HT-29 (cell line): ENCODE results near the gene MTERF1. TPM values are rescaled to one million over a fixed set of nuclear protein-coding genes. Genes with fewer than 3 reads are reported as not detected.
A peak's percentile ranks its signal among the peaks of the same experiment; 100 is the strongest.
"Not testable (repeated sequence)": the region's sequence is repeated elsewhere in the genome, so short reads cannot be mapped to it uniquely, and the experiment has no call there.

Experiments used
- DNase-seq: peaks from one replicate; pipeline ENCODE4 v3.0.0-alpha.2; 2015; ENCODE audit warnings: low spot score
- total RNA-seq: library from RNA; depleted of rRNA; stranded (reverse); fragments of >200 nt; shearing (Covaris generic); gene quantifications from 2 replicates; pipeline ENCODE4 v1.2.3, GENCODE V29; 2014

Gene MTERF1
- total RNA-seq, 1 experiment from 2014 or later = 6.3 TPM

DNA sequence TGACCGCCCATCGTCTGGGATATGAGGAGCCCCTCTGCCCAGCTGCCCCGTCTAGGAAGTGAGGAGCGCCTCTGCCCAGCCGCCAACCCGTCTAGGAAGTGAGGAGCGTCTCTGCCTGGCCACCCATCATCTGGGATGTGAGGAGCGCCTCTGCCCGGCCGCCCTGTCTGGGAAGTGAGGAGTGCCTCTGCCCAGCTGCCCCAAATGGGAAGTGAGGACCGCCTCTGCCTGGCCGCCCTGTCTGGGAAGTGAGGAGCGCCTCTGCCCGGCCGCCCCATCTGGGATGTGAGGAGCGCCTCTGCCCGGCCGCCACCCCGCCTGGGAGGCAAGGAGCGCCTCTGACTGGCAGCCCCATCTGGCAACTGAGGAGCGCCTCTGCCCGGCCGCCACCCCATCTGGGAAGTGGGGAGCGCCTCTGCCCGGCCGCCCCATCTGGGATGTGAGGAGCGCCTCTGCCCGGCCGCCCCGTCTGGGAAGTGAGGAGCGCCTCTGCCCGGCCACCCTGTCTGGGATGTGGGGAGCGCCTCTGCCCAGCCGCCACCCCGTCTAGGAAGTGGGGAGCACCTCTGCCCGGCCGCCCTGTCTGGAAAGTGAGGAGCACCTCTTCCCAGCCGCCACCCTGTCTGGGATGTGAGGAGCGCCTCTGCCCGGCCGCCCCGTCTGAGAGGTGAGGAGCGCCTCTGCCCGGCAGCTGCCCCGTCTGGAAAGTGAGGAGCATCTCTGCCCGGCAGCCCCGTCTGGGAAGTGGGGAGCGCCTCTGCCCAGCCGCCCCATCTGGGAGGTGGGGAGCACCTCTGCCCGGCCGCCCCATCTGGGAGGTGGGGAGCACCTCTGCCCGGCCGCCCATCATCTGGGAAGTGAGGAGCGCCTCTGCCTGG, 7.1 kb upstream of the MTERF1 start:
- DNase-seq = not testable (repeated sequence)

DNA sequence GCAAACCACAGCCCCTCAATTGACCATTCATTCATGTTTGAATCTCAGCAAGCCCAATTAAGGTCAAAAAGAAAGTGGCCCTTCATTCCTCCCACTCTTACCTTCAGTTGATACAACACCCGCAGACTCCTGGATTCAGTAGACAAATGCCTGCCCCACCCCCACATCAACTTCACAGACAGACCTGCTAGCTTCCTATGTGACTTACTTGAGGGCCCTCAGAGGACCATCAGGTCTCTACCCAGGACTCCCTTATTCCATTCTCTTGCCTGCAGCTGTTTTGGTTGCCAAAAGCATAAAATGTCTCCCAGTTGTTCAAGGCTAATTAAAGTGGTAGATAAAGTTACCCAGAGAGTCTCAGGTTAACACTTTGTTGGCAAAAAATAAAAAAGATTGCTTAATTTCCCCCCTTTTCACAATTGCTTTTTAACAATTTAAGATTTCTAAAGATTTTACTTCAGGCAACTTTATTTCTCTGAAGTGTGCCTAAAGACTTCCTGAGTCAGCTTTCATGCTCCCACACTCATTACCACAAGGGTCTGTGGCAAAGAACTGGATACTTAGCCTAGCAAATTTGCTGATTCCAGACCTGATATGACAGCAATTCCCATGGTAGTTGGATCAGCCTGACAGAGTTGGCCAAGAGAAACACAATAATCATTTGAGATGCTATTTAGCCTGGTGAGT, 3.3 kb upstream of the MTERF1 start:
- DNase-seq = no peak

DNA sequence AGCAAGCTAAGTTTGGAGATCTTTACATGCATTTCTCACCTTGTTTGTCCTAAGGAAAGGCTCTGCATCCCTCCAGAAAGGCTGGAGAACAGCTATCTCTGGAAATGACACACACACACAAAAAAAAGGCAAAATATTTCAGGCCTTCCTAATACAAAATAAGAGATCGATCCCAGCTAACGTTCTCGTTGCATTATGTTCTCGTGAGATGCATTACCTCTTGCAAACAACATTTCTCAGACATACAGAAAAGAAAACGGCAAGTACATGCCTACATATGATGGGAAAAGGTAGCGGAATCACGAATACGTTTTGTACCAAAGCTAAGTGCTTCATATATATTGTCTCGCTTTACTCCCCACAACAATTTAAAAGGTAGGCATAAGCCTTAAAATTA, 488 bp downstream of the MTERF1 start:
- no peak for DNase-seq

DNA sequence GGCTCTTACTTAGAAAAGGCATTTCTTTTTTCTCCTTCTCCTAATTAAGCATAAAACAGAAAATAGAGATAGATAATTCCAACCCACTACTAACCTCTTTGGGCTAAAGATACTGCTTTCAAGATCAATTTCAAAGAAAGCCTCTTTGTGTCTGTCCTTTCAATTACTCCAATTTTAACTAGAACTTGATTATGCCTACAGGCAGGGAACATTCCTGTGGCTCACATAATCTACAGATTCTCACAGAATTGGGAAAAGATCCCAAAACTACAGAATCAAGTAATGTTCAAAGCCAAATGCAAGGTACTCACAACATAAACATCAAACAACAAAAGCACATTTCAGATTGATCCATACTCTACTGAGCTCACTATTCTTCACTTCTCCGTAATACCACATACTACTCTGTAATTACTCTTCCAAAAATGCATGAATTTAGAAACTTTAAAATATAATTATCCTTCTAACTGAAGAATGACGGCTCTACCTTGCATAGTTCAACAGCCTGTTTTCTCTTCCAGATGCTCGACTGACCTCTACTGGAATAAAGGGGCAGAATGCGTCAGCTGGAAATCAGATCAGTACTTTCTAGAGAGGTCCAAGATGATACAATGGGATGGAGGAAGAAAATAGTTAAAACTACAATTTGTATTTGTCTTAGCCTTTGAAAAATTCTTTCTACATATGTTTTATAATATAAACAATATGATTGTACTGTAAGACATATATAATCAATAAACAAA, 3.9 kb downstream of the MTERF1 start:
- DNase-seq = no peak

DNA sequence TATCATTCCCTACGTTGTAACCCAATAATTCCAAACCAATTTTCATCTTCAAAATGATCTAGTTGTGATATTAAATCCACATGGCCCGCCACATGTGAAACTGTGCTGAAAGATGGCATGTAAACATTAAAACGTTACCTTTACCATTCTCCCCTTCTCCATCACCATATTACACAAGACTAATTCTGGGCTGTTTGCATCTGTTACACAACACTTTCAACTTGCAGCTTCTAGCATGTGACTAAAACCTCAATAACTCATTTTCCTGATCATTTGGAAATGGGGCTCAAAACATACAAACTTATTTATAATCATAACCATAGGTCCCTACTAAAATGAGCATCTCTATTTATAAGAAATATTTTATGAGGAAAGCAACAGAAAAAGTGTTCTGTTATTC, 4.7 kb downstream of the MTERF1 start:
- DNase-seq = no peak

DNA sequence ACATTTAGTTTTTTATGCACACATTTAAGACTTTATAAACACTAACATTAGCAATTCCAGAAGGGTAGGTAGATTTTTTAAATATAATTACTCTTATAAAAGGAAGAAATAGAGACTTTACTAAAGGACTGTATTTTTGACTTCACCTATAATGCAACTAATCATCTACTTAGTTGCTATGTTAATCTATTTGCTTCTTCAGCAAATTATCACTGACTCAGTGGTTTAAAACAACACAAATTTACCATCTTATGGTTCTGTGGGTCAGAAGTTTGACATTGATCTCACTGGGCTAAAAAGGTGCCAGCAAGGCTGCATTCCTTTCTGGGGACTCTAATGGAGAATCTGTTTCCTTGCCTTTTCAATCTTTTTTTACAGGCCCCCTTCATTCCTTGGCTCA, 7.6 kb downstream of the MTERF1 start:
- no peak for DNase-seq

DNA sequence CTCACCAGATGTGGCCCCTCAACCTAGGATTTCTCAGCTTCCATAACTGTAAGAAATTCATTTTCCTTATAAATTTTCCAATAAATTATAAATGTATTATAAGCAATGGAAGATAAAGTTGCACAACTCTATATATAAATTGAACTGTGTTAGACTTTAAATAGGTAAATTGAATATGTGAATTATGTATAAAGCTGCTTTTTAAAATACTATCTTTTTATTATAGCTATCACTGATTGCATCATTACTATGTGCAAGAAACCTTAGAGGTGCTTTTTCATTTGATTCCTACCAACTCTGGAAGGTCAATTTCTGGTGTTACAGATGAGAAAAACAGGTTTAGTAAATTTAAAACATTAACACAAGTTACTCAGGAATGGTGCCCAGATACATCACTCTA, 8.4 kb downstream of the MTERF1 start:
- DNase-seq = no peak

DNA sequence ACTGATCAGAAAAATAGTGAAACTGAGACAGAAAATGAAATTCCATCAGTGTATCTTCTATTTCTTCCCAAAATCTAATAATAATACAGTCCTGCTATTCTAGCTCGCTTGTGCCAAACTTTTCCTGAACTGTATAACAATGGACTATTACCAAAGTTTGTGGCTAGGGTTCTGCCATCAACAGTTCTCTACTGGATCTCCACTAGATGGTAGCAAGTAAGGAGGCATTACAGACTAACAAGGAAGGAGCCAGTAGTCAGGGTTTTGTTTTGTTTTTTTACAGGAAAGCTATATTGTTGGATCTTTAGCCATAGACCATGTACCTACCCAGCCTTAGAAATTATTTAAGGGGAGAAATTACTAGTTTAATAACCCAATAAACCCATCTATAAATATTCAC, 10.8 kb downstream of the MTERF1 start:
- peak; percentile 14 for DNase-seq

DNA sequence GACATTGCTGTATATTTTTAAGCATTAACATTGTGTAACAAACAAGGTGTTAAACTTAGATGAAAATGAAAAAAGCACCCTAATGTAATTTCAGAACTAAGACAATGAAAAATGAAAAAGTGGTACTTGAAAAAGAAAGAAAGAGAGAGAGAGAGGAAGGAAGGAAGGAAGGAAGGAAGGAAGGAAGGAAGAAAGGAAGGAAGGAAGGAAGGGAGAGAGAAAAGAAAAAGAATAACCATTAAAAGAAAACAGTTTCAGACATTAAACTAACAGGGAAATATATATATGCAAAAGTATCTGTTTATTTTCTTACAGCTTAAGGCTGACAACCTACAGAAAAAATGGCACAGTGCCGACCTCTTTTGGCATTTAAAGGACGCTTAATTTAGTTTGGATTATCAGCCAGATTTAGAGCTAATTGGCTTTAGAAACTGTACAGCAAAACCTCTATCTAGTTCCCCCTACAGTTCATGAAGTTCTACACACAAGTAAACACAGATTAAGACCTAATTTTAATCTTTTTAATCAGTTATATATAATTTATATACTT, 13.8 kb downstream of the MTERF1 start:
- DNase-seq = no peak

DNA sequence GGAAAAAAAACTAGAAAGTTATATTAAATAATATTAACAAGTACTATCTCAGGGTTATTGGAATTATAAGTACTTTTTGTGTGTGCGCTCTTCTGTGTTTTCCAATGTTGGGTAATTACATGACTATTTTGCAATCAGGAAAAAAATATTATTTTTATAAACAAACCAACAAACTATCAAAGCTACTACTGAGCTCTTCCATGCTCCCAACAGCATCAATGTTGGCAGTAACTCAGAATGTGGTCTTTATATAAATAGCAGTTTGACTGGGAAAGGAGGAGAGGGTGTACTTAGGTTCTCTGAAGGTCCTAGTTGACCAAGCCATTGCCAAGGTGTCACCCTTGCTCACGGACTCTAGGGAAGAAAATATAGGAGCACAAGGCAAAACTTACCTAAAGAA, 15.0 kb downstream of the MTERF1 start:
- DNase-seq = no peak

DNA sequence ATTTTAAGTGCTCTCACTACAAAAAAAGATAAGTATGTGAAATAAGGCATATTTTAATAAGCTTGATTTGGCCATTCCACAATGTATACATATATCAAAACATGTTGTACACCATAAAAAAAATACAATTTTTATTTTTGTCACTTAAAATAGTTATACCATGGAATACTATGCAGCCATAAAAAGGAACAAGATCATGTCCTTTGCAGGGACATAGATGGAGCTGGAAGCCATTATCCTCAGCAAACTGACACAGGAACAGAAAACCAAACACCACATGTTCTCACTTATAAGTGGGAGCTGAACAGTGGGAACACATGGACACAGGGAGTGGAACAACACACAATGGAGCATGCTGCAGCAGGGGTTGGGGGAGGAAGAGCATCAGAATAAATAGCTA, 15.9 kb downstream of the MTERF1 start:
- DNase-seq = not testable (repeated sequence)

DNA sequence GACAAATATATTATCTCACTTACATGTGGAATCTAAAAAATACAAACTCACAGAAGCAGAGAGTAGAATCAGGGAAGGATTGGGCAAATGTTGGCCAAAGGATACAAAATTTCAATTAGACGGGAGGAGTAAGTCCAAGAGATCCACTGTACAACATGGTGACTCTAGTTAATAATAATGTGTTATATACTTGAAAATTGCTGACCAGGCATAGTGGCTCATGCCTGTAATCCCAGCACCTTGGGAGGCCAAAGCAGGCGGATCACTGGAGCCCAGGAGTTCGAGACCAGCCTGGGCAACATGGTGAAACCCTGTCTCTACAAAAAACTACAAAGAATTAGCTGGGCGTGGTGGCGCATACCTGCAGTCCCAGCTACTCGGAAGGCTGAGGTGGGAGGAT, 16.4 kb downstream of the MTERF1 start:
- no peak for DNase-seq

DNA sequence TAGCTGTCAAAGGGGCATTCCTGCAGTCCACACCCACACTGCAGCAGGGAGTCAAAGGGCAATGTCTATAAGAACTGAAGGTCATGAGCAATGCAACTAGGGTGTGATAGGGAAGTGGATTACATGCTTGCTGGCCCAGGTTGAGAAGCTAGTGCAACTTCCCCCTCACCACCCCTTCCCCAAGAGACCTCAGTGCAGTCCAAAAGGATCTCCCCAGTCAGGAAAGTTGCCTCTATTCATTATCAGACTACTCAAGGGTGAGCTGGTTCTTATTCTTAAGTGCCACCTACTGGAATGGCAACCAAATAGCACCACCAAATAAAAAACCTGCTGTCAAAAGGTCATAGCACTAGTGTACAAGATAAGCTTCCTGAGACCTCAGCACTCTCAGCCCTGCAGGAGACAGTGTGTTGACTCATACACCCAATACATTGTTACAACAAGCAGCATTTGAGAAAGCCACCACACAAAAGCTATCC, 28.2 kb downstream of the MTERF1 start:
- DNase-seq = peak; percentile 21

DNA sequence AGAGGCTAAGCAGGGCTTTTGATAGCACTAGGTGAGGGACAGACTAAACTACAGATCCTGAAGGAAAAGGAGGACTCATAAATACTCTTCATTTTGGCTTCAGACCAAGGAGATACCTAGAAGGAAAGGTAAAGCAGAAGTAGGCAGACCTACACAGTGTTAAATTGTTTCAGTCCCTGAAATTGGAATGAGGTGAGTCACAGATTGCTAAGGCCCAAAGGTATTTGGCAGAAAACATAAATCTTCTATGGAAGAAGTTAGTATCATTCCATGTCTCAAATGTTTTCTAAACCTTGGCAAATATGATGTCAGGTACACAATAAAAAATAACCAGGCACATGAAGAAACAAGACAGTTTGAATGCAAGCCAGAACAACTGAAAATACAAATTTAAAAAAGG, 30.0 kb downstream of the MTERF1 start:
- DNase-seq = no peak

DNA sequence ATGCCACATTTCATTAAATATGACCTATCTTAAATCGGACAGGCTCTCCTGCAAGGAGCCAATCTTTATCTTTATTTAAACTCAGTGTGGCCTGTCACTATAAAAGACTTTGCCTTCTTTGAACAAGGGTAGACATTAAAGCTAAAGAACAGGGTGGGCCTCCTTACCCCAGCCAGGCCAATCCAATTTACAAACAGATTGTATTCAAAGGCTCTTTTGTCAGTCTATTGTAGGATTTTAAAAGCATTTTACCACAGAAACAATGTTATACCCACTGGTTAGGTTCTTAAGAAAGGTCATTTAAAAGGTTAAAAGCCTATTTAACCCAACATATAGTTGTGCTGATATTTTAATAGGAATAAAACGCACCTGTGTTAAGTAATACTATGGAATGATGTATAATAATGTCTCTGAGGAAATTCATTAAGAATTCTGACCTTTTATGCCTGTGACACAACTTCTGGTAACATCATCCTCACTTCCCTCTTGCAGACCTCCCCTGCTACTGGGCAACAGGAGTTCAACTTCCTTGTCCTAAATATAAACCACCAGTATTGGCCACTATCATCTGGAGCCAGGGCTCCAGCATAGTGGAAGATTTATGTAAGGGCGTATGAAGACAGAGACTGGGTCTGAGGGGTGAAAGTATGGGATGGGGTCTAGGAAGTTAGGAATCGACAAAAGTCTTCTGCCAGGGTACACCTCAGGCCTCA, 32.5 kb downstream of the MTERF1 start:
- no peak for DNase-seq

DNA sequence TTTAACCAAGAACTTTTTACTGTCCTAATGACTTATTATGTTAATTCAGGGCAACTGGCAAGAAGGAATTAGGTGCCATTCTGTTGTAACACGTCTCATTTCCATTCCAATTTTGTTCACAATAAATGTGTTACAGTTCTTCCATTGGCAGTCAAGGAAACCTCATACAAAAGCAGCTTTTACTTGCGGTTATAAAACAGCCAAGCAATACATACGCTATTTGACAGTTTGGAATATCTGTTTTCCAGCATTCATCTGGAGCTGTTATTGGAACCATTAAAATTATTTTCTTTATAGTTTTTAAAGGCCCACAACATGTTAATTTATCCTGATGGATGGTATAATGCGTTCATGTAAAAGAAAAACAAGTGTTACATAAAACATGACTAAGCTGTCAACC, 33.3 kb downstream of the MTERF1 start:
- DNase-seq = no peak

DNA sequence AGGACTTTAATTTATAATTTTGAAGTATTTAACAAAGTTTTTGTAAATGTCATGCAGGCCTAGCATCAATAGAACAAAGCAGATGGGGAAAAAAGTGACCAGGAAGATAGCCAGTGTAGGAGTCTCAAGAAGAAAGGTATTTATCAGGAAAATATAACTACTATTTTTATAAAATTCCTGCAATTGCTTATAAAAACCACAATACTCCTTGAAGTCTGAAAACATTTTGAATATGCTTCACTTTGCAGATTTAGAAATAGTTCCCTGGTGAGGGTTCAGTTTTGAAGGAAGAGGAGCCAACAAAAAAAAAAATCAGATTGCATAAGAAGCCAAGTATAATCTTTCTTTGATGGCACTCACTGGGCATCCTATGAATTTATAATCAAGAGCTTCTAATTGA, 34.1 kb downstream of the MTERF1 start:
- no peak for DNase-seq

DNA sequence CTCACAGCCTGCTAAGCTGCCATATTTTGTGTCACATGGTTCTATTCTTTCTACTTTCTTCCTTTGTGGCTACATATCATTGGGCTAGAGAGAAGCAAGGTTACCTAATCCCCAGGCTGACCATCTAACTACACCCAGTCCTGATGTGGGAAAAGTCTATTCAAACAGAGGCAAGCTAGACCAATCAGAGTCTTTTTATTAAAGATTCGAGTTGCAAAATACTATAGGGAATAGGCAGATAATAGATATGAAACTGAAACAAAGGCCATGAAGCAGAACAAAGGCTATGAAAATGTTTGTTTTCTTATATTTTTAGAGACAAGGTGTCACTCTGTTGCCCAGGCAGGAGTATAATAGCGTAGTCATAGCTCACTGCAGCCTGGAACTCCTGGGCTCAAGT, 36.7 kb downstream of the MTERF1 start:
- no peak for DNase-seq

DNA sequence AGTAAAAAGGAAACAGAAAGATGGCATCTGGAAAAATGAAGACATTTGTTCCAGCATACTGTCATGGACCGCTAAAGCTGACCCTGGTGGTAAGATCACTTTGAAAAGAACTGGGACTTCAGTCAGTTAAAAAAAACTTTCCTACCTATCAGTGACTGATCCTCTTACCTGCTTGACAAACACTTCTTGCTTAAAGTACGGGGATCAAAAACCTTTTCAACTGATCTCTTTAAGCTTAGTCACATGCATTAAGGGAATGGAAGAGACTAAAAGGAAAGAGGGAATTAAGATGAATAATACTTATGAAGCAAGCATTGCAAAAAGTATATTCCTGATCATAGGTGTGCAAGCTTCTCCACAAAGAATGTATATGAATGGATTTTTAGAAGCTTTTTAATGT, 42.1 kb downstream of the MTERF1 start:
- DNase-seq = no peak

DNA sequence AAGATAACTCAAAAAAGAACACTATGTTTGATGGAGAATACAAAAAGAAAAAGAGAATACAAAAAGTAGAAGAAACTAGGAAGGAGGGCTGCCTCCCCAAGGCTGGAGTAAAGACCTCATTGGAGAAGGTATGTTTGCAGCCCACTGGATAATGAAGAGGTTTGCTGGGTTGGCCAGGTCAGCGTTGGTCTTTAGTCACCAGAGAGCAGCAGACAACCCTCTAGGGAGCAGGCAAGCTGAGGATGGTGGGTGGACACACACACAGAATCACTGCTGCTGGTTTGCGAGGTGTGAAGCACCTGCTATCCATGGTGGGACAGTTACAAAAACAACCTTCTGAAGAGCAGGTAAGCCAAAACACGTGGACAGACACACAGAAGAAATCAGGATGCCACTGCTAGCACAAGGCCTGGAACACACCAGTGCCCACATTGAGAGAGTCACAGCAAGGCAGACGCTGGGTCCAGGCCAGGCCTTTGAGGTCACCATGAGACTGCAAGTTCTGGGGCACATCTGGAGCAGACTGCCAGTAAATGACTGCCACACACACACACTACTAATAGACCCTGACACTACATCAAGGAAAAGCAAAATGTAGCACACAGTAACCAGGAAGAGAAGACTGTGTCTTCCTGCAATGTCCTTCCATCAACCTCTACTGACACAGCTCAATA, 43.0 kb downstream of the MTERF1 start:
- DNase-seq = no peak
